Stimulated activated naive CD8-positive, alpha-beta T cell treated with anti-CD3 and anti-CD28 coated beads, Interleukin-15, Interleukin-2, amounts not matched to agents 100 ng/mL and 50 ng/mL, for 24 hours (primary cell): ENCODE data around the gene BCAS1.

Experiments used
- H3K27ac Mint-ChIP-seq: one replicate; pipeline ENCODE4 v1.8.0; 2021; ENCODE audit warnings: mild to moderate bottlenecking, mixed read lengths
- H3K27me3 Mint-ChIP-seq: one replicate; pipeline ENCODE4 v1.8.0; 2021; ENCODE audit warnings: mixed read lengths
- H3K36me3 Mint-ChIP-seq: one replicate; pipeline ENCODE4 v1.8.0; 2021; ENCODE audit warnings: low read depth, mixed read lengths
- H3K4me1 Mint-ChIP-seq: one replicate; pipeline ENCODE4 v1.8.0; 2021; ENCODE audit warnings: low read depth, mixed read lengths
- H3K4me3 Mint-ChIP-seq: one replicate; pipeline ENCODE4 v1.8.0; 2021; ENCODE audit warnings: mild to moderate bottlenecking, mixed read lengths
- H3K9me3 Mint-ChIP-seq: one replicate; pipeline ENCODE4 v1.8.0; 2021; ENCODE audit warnings: mixed read lengths

The BCAS1 gene

GRCh38 chr20:54074511-54074910, 4.1 kb upstream of the BCAS1 start:
- Mint-ChIP-seq H3K27ac (no peak overlapping the region), H3K27me3 (no peaks in the 10 kb centered on the region), H3K36me3 (no peaks in the 10 kb centered on the region), H3K9me3 (no peaks in the 10 kb centered on the region), H3K4me3 (no peak overlapping the region), H3K4me1 (peaks cover 17% of the 10 kb centered on the region)

- H3K36me3 Mint-ChIP-seq: no peaks in the 10 kb centered on the region
- no peak overlapping the region for H3K4me3 Mint-ChIP-seq
- H3K27me3 Mint-ChIP-seq: no peaks in the 10 kb centered on the region
- no peaks in the 10 kb centered on the region for H3K9me3 Mint-ChIP-seq
- H3K27ac Mint-ChIP-seq: no peak overlapping the region
- peaks cover 7% of the 10 kb centered on the region for H3K4me1 Mint-ChIP-seq
Measured at GRCh38 chr20:54073288-54073687, 2.9 kb upstream of the BCAS1 start.

- Mint-ChIP-seq H3K9me3 (no peaks in the 10 kb centered on the region), H3K4me1 (peaks cover 9% of the 10 kb centered on the region), H3K4me3 (no peak overlapping the region), H3K27ac (no peak overlapping the region), H3K27me3 (no peaks in the 10 kb centered on the region), H3K36me3 (no peaks in the 10 kb centered on the region)
Measured at GRCh38 chr20:54069501-54069971, 858 bp downstream of the BCAS1 start.

- Mint-ChIP-seq H3K36me3 (no peaks in the 10 kb centered on the region), H3K27me3 (no peaks in the 10 kb centered on the region), H3K27ac (no peak overlapping the region), H3K9me3 (no peaks in the 10 kb centered on the region), H3K4me1 (peaks cover 15% of the 10 kb centered on the region), H3K4me3 (no peak overlapping the region)
Measured at GRCh38 chr20:54068966-54069365, 1.4 kb downstream of the BCAS1 start.

GRCh38 chr20:54068495-54068894, 1.9 kb downstream of the BCAS1 start:
- Mint-ChIP-seq H3K27me3 (no peaks in the 10 kb centered on the region), H3K36me3 (no peaks in the 10 kb centered on the region), H3K4me3 (no peak overlapping the region), H3K27ac (no peak overlapping the region), H3K9me3 (no peaks in the 10 kb centered on the region), H3K4me1 (peaks cover 20% of the 10 kb centered on the region)

- Mint-ChIP-seq H3K27me3 (no peaks in the 10 kb centered on the region), H3K9me3 (no peaks in the 10 kb centered on the region), H3K4me3 (no peak overlapping the region), H3K4me1 (peaks cover 28% of the 10 kb centered on the region), H3K27ac (no peak overlapping the region), H3K36me3 (no peaks in the 10 kb centered on the region)
Measured at GRCh38 chr20:54067606-54068174, 2.7 kb downstream of the BCAS1 start.

GRCh38 chr20:54065601-54066038, 4.8 kb downstream of the BCAS1 start:
- no peaks in the 10 kb centered on the region for H3K27me3 Mint-ChIP-seq
- H3K4me1 Mint-ChIP-seq: peaks cover 30% of the 10 kb centered on the region
- no peaks in the 10 kb centered on the region for H3K36me3 Mint-ChIP-seq
- H3K9me3 Mint-ChIP-seq: no peaks in the 10 kb centered on the region
- no peak overlapping the region for H3K27ac Mint-ChIP-seq
- H3K4me3 Mint-ChIP-seq: no peak overlapping the region

- no peaks in the 10 kb centered on the region for H3K27me3 Mint-ChIP-seq
- H3K9me3 Mint-ChIP-seq: no peaks in the 10 kb centered on the region
- H3K4me1 Mint-ChIP-seq: peaks cover 30% of the 10 kb centered on the region
- no peaks in the 10 kb centered on the region for H3K36me3 Mint-ChIP-seq
- peak overlapping the region; percentile 58 for H3K4me3 Mint-ChIP-seq
- H3K27ac Mint-ChIP-seq: peak overlapping the region; percentile 70
Measured at GRCh38 chr20:54064939-54065338, 5.5 kb downstream of the BCAS1 start.

- Mint-ChIP-seq H3K4me3 (peak overlapping the region; percentile 58), H3K27ac (peak overlapping the region; percentile 72), H3K9me3 (no peaks in the 10 kb centered on the region), H3K27me3 (no peaks in the 10 kb centered on the region), H3K36me3 (no peaks in the 10 kb centered on the region), H3K4me1 (peaks cover 30% of the 10 kb centered on the region)
Measured at GRCh38 chr20:54063992-54064676, 6.3 kb downstream of the BCAS1 start.

- peak overlapping the region; percentile 58 for H3K4me3 Mint-ChIP-seq
- H3K36me3 Mint-ChIP-seq: no peaks in the 10 kb centered on the region
- peaks cover 35% of the 10 kb centered on the region for H3K4me1 Mint-ChIP-seq
- H3K27me3 Mint-ChIP-seq: no peaks in the 10 kb centered on the region
- H3K27ac Mint-ChIP-seq: peak overlapping the region; percentile 72
- H3K9me3 Mint-ChIP-seq: no peaks in the 10 kb centered on the region
Measured at GRCh38 chr20:54063580-54063979, 6.8 kb downstream of the BCAS1 start.

- Mint-ChIP-seq H3K27ac (no peak overlapping the region), H3K4me3 (no peak overlapping the region), H3K9me3 (no peaks in the 10 kb centered on the region), H3K4me1 (peaks cover 39% of the 10 kb centered on the region), H3K36me3 (no peaks in the 10 kb centered on the region), H3K27me3 (no peaks in the 10 kb centered on the region)
Measured at GRCh38 chr20:54062812-54063280, 7.5 kb downstream of the BCAS1 start.

- Mint-ChIP-seq H3K4me1 (peaks cover 35% of the 10 kb centered on the region), H3K4me3 (no peak overlapping the region), H3K27me3 (no peaks in the 10 kb centered on the region), H3K27ac (no peak overlapping the region), H3K9me3 (no peaks in the 10 kb centered on the region), H3K36me3 (no peaks in the 10 kb centered on the region)
Measured at GRCh38 chr20:54061101-54061881, 9.1 kb downstream of the BCAS1 start.

GRCh38 chr20:54059691-54060364, 10.6 kb downstream of the BCAS1 start:
- Mint-ChIP-seq H3K36me3 (no peaks in the 10 kb centered on the region), H3K4me1 (peaks cover 33% of the 10 kb centered on the region), H3K9me3 (no peaks in the 10 kb centered on the region), H3K4me3 (no peak overlapping the region), H3K27ac (no peak overlapping the region), H3K27me3 (no peaks in the 10 kb centered on the region)

GRCh38 chr20:54058420-54059139, 11.8 kb downstream of the BCAS1 start:
- H3K4me1 Mint-ChIP-seq: peaks cover 20% of the 10 kb centered on the region
- no peaks in the 10 kb centered on the region for H3K27me3 Mint-ChIP-seq
- no peak overlapping the region for H3K4me3 Mint-ChIP-seq
- H3K9me3 Mint-ChIP-seq: peaks cover 3% of the 10 kb centered on the region
- no peak overlapping the region for H3K27ac Mint-ChIP-seq
- no peaks in the 10 kb centered on the region for H3K36me3 Mint-ChIP-seq
